ENCODE results near the gene YIF1B. TPM values are rescaled to one million over a fixed set of nuclear protein-coding genes. Genes with fewer than 3 reads are reported as not detected.

Gene YIF1B
- total and polyA plus RNA-seq, 2 experiments from 2014 or later = 82.8 to 106 TPM

DNA sequence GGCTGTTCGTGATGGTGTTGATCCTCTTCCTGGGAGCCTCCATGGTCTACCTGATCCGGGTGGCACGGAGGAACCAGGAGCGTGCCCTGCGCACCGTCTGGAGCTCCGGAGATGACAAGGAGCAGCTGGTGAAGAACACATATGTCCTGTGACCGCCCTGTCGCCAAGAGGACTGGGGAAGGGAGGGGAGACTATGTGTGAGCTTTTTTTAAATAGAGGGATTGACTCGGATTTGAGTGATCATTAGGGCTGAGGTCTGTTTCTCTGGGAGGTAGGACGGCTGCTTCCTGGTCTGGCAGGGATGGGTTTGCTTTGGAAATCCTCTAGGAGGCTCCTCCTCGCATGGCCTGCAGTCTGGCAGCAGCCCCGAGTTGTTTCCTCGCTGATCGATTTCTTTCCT, 23.9 kb downstream of the YIF1B start (continued):
- TF ChIP-seq EZH2phosphoT487 (IDR thresholded peaks at IDR 0.05; ENCODE audit: unreplicated experiment) (no peak), CREB1 (CRISPR knock-in tag; IDR thresholded peaks at IDR 0.05; ENCODE audit: low read depth) (no peak)
- TF ChIP-seq, protein P1, sequence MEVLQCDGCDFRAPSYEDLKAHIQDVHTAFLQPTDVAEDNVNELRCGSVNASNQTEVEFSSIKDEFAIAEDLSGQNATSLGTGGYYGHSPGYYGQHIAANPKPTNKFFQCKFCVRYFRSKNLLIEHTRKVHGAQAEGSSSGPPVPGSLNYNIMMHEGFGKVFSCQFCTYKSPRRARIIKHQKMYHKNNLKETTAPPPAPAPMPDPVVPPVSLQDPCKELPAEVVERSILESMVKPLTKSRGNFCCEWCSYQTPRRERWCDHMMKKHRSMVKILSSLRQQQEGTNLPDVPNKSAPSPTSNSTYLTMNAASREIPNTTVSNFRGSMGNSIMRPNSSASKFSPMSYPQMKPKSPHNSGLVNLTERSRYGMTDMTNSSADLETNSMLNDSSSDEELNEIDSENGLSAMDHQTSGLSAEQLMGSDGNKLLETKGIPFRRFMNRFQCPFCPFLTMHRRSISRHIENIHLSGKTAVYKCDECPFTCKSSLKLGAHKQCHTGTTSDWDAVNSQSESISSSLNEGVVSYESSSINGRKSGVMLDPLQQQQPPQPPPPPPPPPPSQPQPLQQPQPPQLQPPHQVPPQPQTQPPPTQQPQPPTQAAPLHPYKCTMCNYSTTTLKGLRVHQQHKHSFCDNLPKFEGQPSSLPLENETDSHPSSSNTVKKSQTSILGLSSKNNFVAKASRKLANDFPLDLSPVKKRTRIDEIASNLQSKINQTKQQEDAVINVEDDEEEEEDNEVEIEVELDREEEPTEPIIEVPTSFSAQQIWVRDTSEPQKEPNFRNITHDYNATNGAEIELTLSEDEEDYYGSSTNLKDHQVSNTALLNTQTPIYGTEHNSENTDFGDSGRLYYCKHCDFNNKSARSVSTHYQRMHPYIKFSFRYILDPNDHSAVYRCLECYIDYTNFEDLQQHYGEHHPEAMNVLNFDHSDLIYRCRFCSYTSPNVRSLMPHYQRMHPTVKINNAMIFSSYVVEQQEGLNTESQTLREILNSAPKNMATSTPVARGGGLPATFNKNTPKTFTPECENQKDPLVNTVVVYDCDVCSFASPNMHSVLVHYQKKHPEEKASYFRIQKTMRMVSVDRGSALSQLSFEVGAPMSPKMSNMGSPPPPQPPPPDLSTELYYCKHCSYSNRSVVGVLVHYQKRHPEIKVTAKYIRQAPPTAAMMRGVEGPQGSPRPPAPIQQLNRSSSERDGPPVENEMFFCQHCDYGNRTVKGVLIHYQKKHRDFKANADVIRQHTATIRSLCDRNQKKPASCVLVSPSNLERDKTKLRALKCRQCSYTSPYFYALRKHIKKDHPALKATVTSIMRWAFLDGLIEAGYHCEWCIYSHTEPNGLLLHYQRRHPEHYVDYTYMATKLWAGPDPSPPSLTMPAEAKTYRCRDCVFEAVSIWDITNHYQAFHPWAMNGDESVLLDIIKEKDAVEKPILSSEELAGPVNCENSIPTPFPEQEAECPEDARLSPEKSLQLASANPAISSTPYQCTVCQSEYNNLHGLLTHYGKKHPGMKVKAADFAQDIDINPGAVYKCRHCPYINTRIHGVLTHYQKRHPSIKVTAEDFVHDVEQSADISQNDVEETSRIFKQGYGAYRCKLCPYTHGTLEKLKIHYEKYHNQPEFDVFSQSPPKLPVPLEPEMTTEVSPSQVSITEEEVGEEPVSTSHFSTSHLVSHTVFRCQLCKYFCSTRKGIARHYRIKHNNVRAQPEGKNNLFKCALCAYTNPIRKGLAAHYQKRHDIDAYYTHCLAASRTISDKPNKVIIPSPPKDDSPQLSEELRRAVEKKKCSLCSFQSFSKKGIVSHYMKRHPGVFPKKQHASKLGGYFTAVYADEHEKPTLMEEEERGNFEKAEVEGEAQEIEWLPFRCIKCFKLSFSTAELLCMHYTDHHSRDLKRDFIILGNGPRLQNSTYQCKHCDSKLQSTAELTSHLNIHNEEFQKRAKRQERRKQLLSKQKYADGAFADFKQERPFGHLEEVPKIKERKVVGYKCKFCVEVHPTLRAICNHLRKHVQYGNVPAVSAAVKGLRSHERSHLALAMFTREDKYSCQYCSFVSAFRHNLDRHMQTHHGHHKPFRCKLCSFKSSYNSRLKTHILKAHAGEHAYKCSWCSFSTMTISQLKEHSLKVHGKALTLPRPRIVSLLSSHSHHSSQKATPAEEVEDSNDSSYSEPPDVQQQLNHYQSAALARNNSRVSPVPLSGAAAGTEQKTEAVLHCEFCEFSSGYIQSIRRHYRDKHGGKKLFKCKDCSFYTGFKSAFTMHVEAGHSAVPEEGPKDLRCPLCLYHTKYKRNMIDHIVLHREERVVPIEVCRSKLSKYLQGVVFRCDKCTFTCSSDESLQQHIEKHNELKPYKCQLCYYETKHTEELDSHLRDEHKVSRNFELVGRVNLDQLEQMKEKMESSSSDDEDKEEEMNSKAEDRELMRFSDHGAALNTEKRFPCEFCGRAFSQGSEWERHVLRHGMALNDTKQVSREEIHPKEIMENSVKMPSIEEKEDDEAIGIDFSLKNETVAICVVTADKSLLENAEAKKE (CRISPR knock-in tag; IDR thresholded peaks at IDR 0.05) = no peak

DNA sequence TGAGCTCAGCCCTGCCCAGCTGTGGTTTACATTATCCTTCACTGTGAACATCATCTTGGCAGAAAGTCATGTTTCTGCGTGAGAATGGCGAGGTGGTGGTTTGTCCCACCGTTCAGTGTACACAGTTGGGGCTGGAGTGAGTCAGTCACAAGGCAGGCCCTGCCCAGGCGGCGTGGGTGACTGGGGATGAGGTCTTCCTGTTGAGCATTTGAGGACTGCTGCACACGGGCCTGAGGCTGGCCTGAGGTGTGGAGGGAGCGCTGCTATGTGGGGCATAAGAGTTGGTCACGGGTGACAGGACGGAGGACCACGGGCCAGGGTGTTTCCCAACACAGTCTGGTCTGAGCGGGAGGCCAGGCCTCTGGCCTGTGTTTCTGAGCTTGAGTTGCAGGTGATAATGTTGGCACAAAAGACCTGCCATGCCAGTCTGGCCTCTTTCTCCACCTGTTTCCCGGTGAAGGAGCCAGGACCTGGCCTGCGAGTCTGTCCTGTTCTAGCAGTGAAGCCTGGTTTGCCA, 25.1 kb downstream of the YIF1B start:
- Mint-ChIP-seq H3K4me3 (no peak overlapping the region), H3K9me3 (0 out of 3 replicates have a peak, but pooled peaks cover under 1% of the 10 kb centered on the region), H3K27ac (peak overlapping the region; percentile 60; the same call in 1 of the 2 replicates), H3K36me3 (ENCODE audit: low read depth) (peaks cover 62% of the 10 kb centered on the region), H3K4me1 (peaks cover under 1% of the 10 kb centered on the region; the same call in 2 of the 3 replicates), H3K27me3 (ENCODE audit: insufficient read depth, low read depth, poor library complexity) (peaks cover 14% of the 10 kb centered on the region)
- Histone ChIP-seq H3K27ac (ENCODE audit: low read depth) (no peak overlapping the region), H3K4me3 (no peak overlapping the region), H2AFZ (no peak overlapping the region), H3K79me2 (replicated peaks; ENCODE audit: insufficient read depth) (peaks cover 1% of the 10 kb centered on the region; the same call in 1 of the 2 replicates), H4K20me1 (replicated peaks; ENCODE audit: insufficient read depth) (no peaks in the 10 kb centered on the region; the same call in 1 of the 2 replicates), H3K36me3 (ENCODE audit: insufficient read depth) (peaks cover 13% of the 10 kb centered on the region), H3K4me2 (no peak overlapping the region), H3K4me1 (ENCODE audit: insufficient read depth) (no peaks in the 10 kb centered on the region), H3F3A (replicated peaks; ENCODE audit: low read depth) (peaks cover 20% of the 10 kb centered on the region; the same call in 1 of the 2 replicates), H3K9me2 (ENCODE audit: insufficient read depth) (no peaks in the 10 kb centered on the region), H3K27me3 (ENCODE audit: insufficient read depth) (no peaks in the 10 kb centered on the region)
- TF ChIP-seq NANOG (IDR thresholded peaks at IDR 0.05; ENCODE audit: borderline replicate concordance) = no peak
- TF ChIP-seq, protein P2, sequence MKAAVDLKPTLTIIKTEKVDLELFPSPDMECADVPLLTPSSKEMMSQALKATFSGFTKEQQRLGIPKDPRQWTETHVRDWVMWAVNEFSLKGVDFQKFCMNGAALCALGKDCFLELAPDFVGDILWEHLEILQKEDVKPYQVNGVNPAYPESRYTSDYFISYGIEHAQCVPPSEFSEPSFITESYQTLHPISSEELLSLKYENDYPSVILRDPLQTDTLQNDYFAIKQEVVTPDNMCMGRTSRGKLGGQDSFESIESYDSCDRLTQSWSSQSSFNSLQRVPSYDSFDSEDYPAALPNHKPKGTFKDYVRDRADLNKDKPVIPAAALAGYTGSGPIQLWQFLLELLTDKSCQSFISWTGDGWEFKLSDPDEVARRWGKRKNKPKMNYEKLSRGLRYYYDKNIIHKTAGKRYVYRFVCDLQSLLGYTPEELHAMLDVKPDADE (IDR thresholded peaks at IDR 0.05) = no peak
- no peak for TF ChIP-seq STAT1 (IDR thresholded peaks at IDR 0.05; ENCODE audit: unreplicated experiment)
- TF ChIP-seq, protein P3, sequence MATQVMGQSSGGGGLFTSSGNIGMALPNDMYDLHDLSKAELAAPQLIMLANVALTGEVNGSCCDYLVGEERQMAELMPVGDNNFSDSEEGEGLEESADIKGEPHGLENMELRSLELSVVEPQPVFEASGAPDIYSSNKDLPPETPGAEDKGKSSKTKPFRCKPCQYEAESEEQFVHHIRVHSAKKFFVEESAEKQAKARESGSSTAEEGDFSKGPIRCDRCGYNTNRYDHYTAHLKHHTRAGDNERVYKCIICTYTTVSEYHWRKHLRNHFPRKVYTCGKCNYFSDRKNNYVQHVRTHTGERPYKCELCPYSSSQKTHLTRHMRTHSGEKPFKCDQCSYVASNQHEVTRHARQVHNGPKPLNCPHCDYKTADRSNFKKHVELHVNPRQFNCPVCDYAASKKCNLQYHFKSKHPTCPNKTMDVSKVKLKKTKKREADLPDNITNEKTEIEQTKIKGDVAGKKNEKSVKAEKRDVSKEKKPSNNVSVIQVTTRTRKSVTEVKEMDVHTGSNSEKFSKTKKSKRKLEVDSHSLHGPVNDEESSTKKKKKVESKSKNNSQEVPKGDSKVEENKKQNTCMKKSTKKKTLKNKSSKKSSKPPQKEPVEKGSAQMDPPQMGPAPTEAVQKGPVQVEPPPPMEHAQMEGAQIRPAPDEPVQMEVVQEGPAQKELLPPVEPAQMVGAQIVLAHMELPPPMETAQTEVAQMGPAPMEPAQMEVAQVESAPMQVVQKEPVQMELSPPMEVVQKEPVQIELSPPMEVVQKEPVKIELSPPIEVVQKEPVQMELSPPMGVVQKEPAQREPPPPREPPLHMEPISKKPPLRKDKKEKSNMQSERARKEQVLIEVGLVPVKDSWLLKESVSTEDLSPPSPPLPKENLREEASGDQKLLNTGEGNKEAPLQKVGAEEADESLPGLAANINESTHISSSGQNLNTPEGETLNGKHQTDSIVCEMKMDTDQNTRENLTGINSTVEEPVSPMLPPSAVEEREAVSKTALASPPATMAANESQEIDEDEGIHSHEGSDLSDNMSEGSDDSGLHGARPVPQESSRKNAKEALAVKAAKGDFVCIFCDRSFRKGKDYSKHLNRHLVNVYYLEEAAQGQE (IDR thresholded peaks at IDR 0.05; ENCODE audit: unreplicated experiment) = no peak
- TF ChIP-seq POLR2AphosphoS5 (IDR thresholded peaks at IDR 0.05; ENCODE audit: low read depth) = no peak
- no peak for ATAC-seq
- no peak for DNase-seq (ENCODE audit: low spot score)
